HEK293 (cell line): ENCODE results near the gene DOK4.

Source experiments
- BCL11A ChIP-seq: fragments of 450-650 bp; formaldehyde crosslinking; IDR thresholded peaks from 2 replicates; pipeline ENCODE4 v1.5.1; 2016; ENCODE audit warnings: low read depth, missing biosample characterization, missing genetic modification characterization
- GFI1B ChIP-seq: fragments of 450-650 bp; formaldehyde crosslinking; IDR thresholded peaks from 2 replicates; pipeline ENCODE4 v1.5.1; 2016; ENCODE audit warnings: missing biosample characterization, missing genetic modification characterization
- SETDB1 ChIP-seq: IDR thresholded peaks from one replicate; pipeline ENCODE4 v1.6.1; 2017; ENCODE audit warnings: mild to moderate bottlenecking, low read length, moderate library complexity, mixed read lengths; ENCODE audit not compliant: insufficient read length
- ZNF776 ChIP-seq: fragments of 450-650 bp; formaldehyde crosslinking; IDR thresholded peaks from 2 replicates; pipeline ENCODE4 v1.5.0; 2017; ENCODE audit warnings: missing biosample characterization, missing genetic modification characterization, borderline replicate concordance
- ZNF791 ChIP-seq: fragments of 450-650 bp; formaldehyde crosslinking; IDR thresholded peaks from 2 replicates; pipeline ENCODE4 v1.5.1; 2016; ENCODE audit warnings: missing biosample characterization, missing genetic modification characterization
- ZNF792 ChIP-seq: fragments of 450-650 bp; formaldehyde crosslinking; IDR thresholded peaks from 2 replicates; pipeline ENCODE4 v1.5.1; 2016; ENCODE audit warnings: missing biosample characterization, missing genetic modification characterization
- TF ChIP-seq, protein P1 (sequence below): fragments of 450-650 bp; formaldehyde crosslinking; IDR thresholded peaks from 2 replicates; pipeline ENCODE4 v1.5.1; 2016; ENCODE audit warnings: missing biosample characterization, missing genetic modification characterization
- TF ChIP-seq, protein P2 (sequence below): fragments of 450-650 bp; formaldehyde crosslinking; IDR thresholded peaks from 2 replicates; pipeline ENCODE4 v1.5.1; 2016; ENCODE audit warnings: missing biosample characterization, missing genetic modification characterization
- TF ChIP-seq, protein P3 (sequence below): fragments of 450-650 bp; formaldehyde crosslinking; IDR thresholded peaks from 2 replicates; pipeline ENCODE4 v1.5.1; 2016; ENCODE audit warnings: missing biosample characterization, missing genetic modification characterization
- TF ChIP-seq, protein P4 (sequence below): fragments of 450-650 bp; formaldehyde crosslinking; IDR thresholded peaks from 2 replicates; pipeline ENCODE4 v1.5.1; 2016; ENCODE audit warnings: missing biosample characterization, missing genetic modification characterization, low read depth
- TF ChIP-seq, protein P5 (sequence below): fragments of 450-650 bp; formaldehyde crosslinking; IDR thresholded peaks from 2 replicates; pipeline ENCODE4 v1.5.1; 2016; ENCODE audit warnings: missing biosample characterization, missing genetic modification characterization
- TF ChIP-seq, protein P6 (sequence below): fragments of 450-650 bp; formaldehyde crosslinking; IDR thresholded peaks from 2 replicates; pipeline ENCODE4 v1.5.1; 2016; ENCODE audit warnings: missing biosample characterization, missing genetic modification characterization
- TF ChIP-seq, protein P7 (sequence below): fragments of 450-650 bp; formaldehyde crosslinking; IDR thresholded peaks from 2 replicates; pipeline ENCODE4 v1.5.1; 2016; ENCODE audit warnings: missing biosample characterization, missing genetic modification characterization
- TF ChIP-seq, protein P8 (sequence below): fragments of 450-650 bp; formaldehyde crosslinking; IDR thresholded peaks from 2 replicates; pipeline ENCODE4; 2016; ENCODE audit warnings: missing biosample characterization, missing genetic modification characterization

DNA sequence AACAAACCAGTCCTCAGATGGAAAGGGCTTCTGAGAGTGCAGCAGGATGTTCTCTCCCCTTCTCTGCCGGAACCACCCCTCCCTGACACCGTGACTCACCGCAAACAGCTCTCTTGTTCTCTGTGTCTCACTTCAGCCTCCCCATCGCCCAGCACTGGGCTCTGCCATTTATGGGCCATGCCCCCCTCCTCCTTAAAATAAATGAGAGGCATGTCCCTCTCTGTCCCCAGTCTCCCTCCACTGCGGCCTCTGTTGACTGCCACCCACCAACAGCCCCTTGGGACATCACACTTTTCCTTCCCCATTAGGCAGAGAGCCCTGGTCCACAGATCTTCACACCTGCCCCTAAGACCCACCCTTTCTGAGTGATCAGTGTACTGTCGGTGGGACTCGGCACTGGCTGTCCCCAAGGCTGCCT, 43.8 kb upstream of the DOK4 start:
- TF ChIP-seq ZNF792 (tag by site-specific recombination) (no peak), BCL11A (tag by site-specific recombination) (no peak), ZNF776 (tag by site-specific recombination) (no peak), SETDB1 (no peak), GFI1B (no peak), ZNF791 (tag by site-specific recombination) (no peak)
- TF ChIP-seq, protein P1, sequence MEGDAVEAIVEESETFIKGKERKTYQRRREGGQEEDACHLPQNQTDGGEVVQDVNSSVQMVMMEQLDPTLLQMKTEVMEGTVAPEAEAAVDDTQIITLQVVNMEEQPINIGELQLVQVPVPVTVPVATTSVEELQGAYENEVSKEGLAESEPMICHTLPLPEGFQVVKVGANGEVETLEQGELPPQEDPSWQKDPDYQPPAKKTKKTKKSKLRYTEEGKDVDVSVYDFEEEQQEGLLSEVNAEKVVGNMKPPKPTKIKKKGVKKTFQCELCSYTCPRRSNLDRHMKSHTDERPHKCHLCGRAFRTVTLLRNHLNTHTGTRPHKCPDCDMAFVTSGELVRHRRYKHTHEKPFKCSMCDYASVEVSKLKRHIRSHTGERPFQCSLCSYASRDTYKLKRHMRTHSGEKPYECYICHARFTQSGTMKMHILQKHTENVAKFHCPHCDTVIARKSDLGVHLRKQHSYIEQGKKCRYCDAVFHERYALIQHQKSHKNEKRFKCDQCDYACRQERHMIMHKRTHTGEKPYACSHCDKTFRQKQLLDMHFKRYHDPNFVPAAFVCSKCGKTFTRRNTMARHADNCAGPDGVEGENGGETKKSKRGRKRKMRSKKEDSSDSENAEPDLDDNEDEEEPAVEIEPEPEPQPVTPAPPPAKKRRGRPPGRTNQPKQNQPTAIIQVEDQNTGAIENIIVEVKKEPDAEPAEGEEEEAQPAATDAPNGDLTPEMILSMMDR (tag by site-specific recombination): no peak
- TF ChIP-seq, protein P2, sequence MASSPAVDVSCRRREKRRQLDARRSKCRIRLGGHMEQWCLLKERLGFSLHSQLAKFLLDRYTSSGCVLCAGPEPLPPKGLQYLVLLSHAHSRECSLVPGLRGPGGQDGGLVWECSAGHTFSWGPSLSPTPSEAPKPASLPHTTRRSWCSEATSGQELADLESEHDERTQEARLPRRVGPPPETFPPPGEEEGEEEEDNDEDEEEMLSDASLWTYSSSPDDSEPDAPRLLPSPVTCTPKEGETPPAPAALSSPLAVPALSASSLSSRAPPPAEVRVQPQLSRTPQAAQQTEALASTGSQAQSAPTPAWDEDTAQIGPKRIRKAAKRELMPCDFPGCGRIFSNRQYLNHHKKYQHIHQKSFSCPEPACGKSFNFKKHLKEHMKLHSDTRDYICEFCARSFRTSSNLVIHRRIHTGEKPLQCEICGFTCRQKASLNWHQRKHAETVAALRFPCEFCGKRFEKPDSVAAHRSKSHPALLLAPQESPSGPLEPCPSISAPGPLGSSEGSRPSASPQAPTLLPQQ: no peak
- TF ChIP-seq, protein P3, sequence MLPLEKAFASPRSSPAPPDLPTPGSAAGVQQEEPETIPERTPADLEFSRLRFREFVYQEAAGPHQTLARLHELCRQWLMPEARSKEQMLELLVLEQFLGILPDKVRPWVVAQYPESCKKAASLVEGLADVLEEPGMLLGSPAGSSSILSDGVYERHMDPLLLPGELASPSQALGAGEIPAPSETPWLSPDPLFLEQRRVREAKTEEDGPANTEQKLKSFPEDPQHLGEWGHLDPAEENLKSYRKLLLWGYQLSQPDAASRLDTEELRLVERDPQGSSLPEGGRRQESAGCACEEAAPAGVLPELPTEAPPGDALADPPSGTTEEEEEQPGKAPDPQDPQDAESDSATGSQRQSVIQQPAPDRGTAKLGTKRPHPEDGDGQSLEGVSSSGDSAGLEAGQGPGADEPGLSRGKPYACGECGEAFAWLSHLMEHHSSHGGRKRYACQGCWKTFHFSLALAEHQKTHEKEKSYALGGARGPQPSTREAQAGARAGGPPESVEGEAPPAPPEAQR (tag by site-specific recombination): no peak
- TF ChIP-seq, protein P4, sequence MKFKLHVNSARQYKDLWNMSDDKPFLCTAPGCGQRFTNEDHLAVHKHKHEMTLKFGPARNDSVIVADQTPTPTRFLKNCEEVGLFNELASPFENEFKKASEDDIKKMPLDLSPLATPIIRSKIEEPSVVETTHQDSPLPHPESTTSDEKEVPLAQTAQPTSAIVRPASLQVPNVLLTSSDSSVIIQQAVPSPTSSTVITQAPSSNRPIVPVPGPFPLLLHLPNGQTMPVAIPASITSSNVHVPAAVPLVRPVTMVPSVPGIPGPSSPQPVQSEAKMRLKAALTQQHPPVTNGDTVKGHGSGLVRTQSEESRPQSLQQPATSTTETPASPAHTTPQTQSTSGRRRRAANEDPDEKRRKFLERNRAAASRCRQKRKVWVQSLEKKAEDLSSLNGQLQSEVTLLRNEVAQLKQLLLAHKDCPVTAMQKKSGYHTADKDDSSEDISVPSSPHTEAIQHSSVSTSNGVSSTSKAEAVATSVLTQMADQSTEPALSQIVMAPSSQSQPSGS (tag by site-specific recombination): no peak
- TF ChIP-seq, protein P5, sequence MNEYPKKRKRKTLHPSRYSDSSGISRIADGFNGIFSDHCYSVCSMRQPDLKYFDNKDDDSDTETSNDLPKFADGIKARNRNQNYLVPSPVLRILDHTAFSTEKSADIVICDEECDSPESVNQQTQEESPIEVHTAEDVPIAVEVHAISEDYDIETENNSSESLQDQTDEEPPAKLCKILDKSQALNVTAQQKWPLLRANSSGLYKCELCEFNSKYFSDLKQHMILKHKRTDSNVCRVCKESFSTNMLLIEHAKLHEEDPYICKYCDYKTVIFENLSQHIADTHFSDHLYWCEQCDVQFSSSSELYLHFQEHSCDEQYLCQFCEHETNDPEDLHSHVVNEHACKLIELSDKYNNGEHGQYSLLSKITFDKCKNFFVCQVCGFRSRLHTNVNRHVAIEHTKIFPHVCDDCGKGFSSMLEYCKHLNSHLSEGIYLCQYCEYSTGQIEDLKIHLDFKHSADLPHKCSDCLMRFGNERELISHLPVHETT (tag by site-specific recombination): no peak
- TF ChIP-seq, protein P6, sequence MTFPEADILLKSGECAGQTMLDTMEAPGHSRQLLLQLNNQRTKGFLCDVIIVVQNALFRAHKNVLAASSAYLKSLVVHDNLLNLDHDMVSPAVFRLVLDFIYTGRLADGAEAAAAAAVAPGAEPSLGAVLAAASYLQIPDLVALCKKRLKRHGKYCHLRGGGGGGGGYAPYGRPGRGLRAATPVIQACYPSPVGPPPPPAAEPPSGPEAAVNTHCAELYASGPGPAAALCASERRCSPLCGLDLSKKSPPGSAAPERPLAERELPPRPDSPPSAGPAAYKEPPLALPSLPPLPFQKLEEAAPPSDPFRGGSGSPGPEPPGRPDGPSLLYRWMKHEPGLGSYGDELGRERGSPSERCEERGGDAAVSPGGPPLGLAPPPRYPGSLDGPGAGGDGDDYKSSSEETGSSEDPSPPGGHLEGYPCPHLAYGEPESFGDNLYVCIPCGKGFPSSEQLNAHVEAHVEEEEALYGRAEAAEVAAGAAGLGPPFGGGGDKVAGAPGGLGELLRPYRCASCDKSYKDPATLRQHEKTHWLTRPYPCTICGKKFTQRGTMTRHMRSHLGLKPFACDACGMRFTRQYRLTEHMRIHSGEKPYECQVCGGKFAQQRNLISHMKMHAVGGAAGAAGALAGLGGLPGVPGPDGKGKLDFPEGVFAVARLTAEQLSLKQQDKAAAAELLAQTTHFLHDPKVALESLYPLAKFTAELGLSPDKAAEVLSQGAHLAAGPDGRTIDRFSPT: no peak
- TF ChIP-seq, protein P7, sequence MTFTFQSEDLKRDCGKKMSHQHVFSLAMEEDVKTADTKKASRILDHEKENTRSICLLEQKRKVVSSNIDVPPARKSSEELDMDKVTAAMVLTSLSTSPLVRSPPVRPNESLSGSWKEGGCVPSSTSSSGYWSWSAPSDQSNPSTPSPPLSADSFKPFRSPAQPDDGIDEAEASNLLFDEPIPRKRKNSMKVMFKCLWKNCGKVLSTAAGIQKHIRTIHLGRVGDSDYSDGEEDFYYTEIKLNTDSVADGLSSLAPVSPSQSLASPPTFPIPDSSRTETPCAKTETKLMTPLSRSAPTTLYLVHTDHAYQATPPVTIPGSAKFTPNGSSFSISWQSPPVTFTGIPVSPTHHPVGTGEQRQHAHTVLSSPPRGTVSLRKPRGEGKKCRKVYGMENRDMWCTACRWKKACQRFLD (tag by site-specific recombination): no peak
- TF ChIP-seq, protein P8, sequence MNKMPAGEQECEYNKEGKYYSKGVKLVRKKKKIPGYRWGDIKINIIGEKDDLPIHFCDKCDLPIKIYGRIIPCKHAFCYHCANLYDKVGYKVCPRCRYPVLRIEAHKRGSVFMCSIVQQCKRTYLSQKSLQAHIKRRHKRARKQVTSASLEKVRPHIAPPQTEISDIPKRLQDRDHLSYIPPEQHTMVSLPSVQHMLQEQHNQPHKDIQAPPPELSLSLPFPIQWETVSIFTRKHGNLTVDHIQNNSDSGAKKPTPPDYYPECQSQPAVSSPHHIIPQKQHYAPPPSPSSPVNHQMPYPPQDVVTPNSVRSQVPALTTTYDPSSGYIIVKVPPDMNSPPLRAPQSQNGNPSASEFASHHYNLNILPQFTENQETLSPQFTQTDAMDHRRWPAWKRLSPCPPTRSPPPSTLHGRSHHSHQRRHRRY (tag by site-specific recombination): no peak
